Thoracic aorta endothelial cell (primary cell): ENCODE results near the gene SLC44A3. TPM values are rescaled to one million over a fixed set of nuclear protein-coding genes. Genes with fewer than 3 reads are reported as not detected.

Experiments used
- total RNA-seq: library from RNA; depleted of rRNA; stranded (reverse); fragments of >200 nt; gene quantifications from 2 replicates; pipeline ENCODE4 v1.2.3, GENCODE V29; 2012

The SLC44A3 gene
- 0.14 and 1.1 TPM in 2 replicates for total RNA-seq

GRCh38 chr1:94819945-94820746 lies at the start of gene SLC44A3:
SLC44A3 (plus strand) TSS chr1:94820357; CDS start chr1:94820452, 95 bp downstream.

GRCh38 chr1:94926915-94927404 lies 106.8 kb downstream of the SLC44A3 start, which contains the start of gene CNN3:
CNN3 (minus strand) TSS chr1:94927110; CDS start chr1:94926894, 216 bp downstream.

Other genes starting within 250 kb of the SLC44A3 start
- 338 and 339 TPM in 2 replicates for gene CNN3, start 106.8 kb downstream of the SLC44A3 start, total RNA-seq